Nephron progenitor cell (in vitro differentiated cells): ENCODE results near the gene PES1.
"Not testable (repeated sequence)": the region's sequence is repeated elsewhere in the genome, so short reads cannot be mapped to it uniquely, and the experiment has no call there.

Source experiments
- DNase-seq: peaks from one replicate; pipeline ENCODE4 v3.0.0; 2021
- H3K27ac Mint-ChIP-seq: 2 replicates; pipeline ENCODE4 v1.8.0; 2021; ENCODE audit warnings: mild to moderate bottlenecking, moderate library complexity, mixed read lengths
- H3K27me3 Mint-ChIP-seq: 2 replicates; pipeline ENCODE4 v1.8.0; 2021; ENCODE audit warnings: mild to moderate bottlenecking, low read depth, mixed read lengths; ENCODE audit not compliant: poor library complexity
- H3K36me3 Mint-ChIP-seq: 2 replicates; pipeline ENCODE4 v1.8.0; 2021; ENCODE audit warnings: low read depth, mixed read lengths
- H3K4me1 Mint-ChIP-seq: 2 replicates; pipeline ENCODE4 v1.8.0; 2021; ENCODE audit warnings: mixed read lengths
- H3K4me3 Mint-ChIP-seq: 2 replicates; pipeline ENCODE4 v1.8.0; 2021; ENCODE audit warnings: mild to moderate bottlenecking, moderate library complexity, mixed read lengths
- H3K9me3 Mint-ChIP-seq: 2 replicates; pipeline ENCODE4 v1.8.0; 2021; ENCODE audit warnings: mild to moderate bottlenecking, moderate library complexity, mixed read lengths
- CTCF ChIP-seq: fragments of 200-600 bp; sonication (generic); IDR thresholded peaks from 2 replicates; pipeline ENCODE4 v1.5.0; 2021; ENCODE audit warnings: antibody characterized with exemption

The PES1 gene

GRCh38 chr22:30556388-30556787 is 35.3 kb downstream of the PES1 start:
- no peaks in the 10 kb centered on the region for H3K9me3 Mint-ChIP-seq
- DNase-seq = no peak
- peaks cover 4% of the 10 kb centered on the region for H3K36me3 Mint-ChIP-seq
- H3K4me1 Mint-ChIP-seq = peaks cover 8% of the 10 kb centered on the region
- peaks cover 11% of the 10 kb centered on the region for H3K27me3 Mint-ChIP-seq
- H3K4me3 Mint-ChIP-seq = no peak overlapping the region
- no peak for TF ChIP-seq CTCF
- no peak overlapping the region for H3K27ac Mint-ChIP-seq

- DNase-seq = no peak
- Mint-ChIP-seq H3K4me3 (no peak overlapping the region), H3K36me3 (peaks cover 4% of the 10 kb centered on the region), H3K9me3 (no peaks in the 10 kb centered on the region), H3K27me3 (peaks cover 7% of the 10 kb centered on the region), H3K4me1 (peaks cover 6% of the 10 kb centered on the region), H3K27ac (no peak overlapping the region)
- no peak for TF ChIP-seq CTCF
Measured at GRCh38 chr22:30555282-30556210, 36.2 kb downstream of the PES1 start.

- no peak for DNase-seq
- H3K36me3 Mint-ChIP-seq = peaks cover 4% of the 10 kb centered on the region
- H3K4me3 Mint-ChIP-seq = no peak overlapping the region
- no peaks in the 10 kb centered on the region for H3K9me3 Mint-ChIP-seq
- peaks cover 9% of the 10 kb centered on the region for H3K4me1 Mint-ChIP-seq
- TF ChIP-seq CTCF = no peak
- peaks cover 10% of the 10 kb centered on the region for H3K27me3 Mint-ChIP-seq
- H3K27ac Mint-ChIP-seq = no peak overlapping the region
Measured at GRCh38 chr22:30553971-30554370, 37.7 kb downstream of the PES1 start.

GRCh38 chr22:30552719-30553118 is 39.0 kb downstream of the PES1 start:
- H3K36me3 Mint-ChIP-seq = peaks cover 4% of the 10 kb centered on the region
- DNase-seq = no peak
- peaks cover 9% of the 10 kb centered on the region for H3K4me1 Mint-ChIP-seq
- no peak for TF ChIP-seq CTCF
- H3K27ac Mint-ChIP-seq = no peak overlapping the region
- no peaks in the 10 kb centered on the region for H3K9me3 Mint-ChIP-seq
- H3K4me3 Mint-ChIP-seq = no peak overlapping the region
- H3K27me3 Mint-ChIP-seq = peaks cover 14% of the 10 kb centered on the region

GRCh38 chr22:30551813-30552212 is 39.9 kb downstream of the PES1 start:
- not testable (repeated sequence) for H3K4me3 Mint-ChIP-seq, H3K36me3 Mint-ChIP-seq, H3K27ac Mint-ChIP-seq, H3K9me3 Mint-ChIP-seq, DNase-seq
- Mint-ChIP-seq H3K4me1 (peaks cover 12% of the 10 kb centered on the region), H3K27me3 (peaks cover 19% of the 10 kb centered on the region)

GRCh38 chr22:30547188-30547587 is 44.5 kb downstream of the PES1 start:
- H3K27ac Mint-ChIP-seq = no peak overlapping the region
- TF ChIP-seq CTCF = no peak

More at GRCh38 chr22:30547188-30547587, 44.5 kb downstream of the PES1 start:
- H3K36me3 Mint-ChIP-seq = no peaks in the 10 kb centered on the region
- peaks cover 39% of the 10 kb centered on the region for H3K4me1 Mint-ChIP-seq
- peaks cover 6% of the 10 kb centered on the region for H3K9me3 Mint-ChIP-seq
- no peak overlapping the region for H3K4me3 Mint-ChIP-seq
- no peak for DNase-seq
- H3K27me3 Mint-ChIP-seq = peaks cover 38% of the 10 kb centered on the region
